NCI-H774 (cell line): ENCODE data around the gene OAS1.
"Not testable (repeated sequence)": the region's sequence is repeated elsewhere in the genome, so short reads cannot be mapped to it uniquely, and the experiment has no call there.

Source experiments
- DNase-seq: peaks from one replicate; lab custom pipeline; 2025; lab: John Stamatoyannopoulos, UW

Gene OAS1

GRCh38 chr12:112936927-112937326 lies 30.2 kb downstream of the OAS1 start:
- DNase-seq: no peak

- peak; percentile 82 for DNase-seq
Measured at GRCh38 chr12:112937741-112938719, 31.3 kb downstream of the OAS1 start, which contains the start of gene OAS3. OAS3 (plus strand) TSS chr12:112938474; CDS start chr12:112938531, 57 bp downstream.

- no peak for DNase-seq
Measured at GRCh38 chr12:112938751-112939150, 32.0 kb downstream of the OAS1 start.

- DNase-seq: no peak
Measured at GRCh38 chr12:112939761-112940381, 33.1 kb downstream of the OAS1 start.

- no peak for DNase-seq
Measured at GRCh38 chr12:112941528-112942335, 35.0 kb downstream of the OAS1 start.

- no peak for DNase-seq
Measured at GRCh38 chr12:112942572-112942971, 35.8 kb downstream of the OAS1 start.

GRCh38 chr12:112944024-112944690 lies 37.4 kb downstream of the OAS1 start:
- DNase-seq: no peak

- no peak for DNase-seq
Measured at GRCh38 chr12:112945515-112945914, 38.8 kb downstream of the OAS1 start.

- no peak for DNase-seq
Measured at GRCh38 chr12:112946236-112947000, 39.7 kb downstream of the OAS1 start.

- DNase-seq: no peak
Measured at GRCh38 chr12:112947314-112947713, 40.6 kb downstream of the OAS1 start.

GRCh38 chr12:112947761-112948160 lies 41.0 kb downstream of the OAS1 start:
- no peak for DNase-seq

GRCh38 chr12:112948806-112949205 lies 42.0 kb downstream of the OAS1 start:
- DNase-seq: no peak

- no peak for DNase-seq
Measured at GRCh38 chr12:112950701-112951100, 43.9 kb downstream of the OAS1 start.

GRCh38 chr12:112957125-112957524 lies 50.4 kb downstream of the OAS1 start:
- not testable (repeated sequence) for DNase-seq

- DNase-seq: no peak
Measured at GRCh38 chr12:112961074-112961473, 54.3 kb downstream of the OAS1 start.

GRCh38 chr12:112961536-112961935 lies 54.8 kb downstream of the OAS1 start:
- no peak for DNase-seq

GRCh38 chr12:112962561-112962960 lies 55.8 kb downstream of the OAS1 start:
- DNase-seq: no peak

- no peak for DNase-seq
Measured at GRCh38 chr12:112963227-112963861, 56.6 kb downstream of the OAS1 start.

- no peak for DNase-seq
Measured at GRCh38 chr12:112964067-112964670, 57.4 kb downstream of the OAS1 start.

GRCh38 chr12:112964915-112965314 lies 58.2 kb downstream of the OAS1 start:
- no peak for DNase-seq
